ENCODE measurements around the gene PRR18. TPM values are rescaled to one million over a fixed set of nuclear protein-coding genes. Genes with fewer than 3 reads are reported as not detected.

Gene PRR18
- total RNA-seq, 4 donors from 2014 or later = 0.21 to 0.60 (median 0.44) TPM; not detected in 1

DNA sequence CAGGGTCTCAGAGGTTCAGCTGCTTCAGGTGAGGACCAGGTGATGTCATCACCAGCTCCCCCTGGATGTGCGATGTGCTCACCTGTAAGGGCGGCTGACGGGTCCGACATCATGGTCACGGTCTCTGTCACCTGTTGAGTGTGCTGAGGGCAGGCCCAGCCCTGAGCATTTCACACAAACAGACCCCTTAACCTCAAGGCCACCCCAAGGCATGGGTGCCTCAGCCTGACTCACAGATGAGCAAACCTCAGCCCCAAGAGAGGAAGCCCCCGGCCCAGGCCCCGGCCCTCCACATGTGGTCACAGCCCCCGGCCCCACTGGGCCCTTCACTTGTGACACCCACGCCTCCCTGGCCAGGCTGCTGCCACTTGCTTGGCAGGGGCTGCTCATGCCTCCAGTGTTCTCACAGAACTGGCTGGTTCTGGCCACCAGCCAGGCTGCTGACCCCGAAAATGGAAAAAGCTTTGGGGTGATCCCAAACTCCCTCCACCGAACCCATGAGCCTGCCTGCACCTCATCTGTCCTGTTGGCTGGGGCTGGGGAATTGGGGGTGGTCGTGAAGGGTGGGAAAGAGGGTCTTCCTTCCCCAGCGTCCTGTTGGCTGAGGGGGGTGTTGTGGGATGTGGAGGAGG, 33.3 kb downstream of the PRR18 start:
- no peaks in the 10 kb centered on the region for H3K36me3 ChIP-seq
- DNase-seq (ENCODE audit: low spot score in 2 of 2) = no peak
- H3K27ac ChIP-seq = no peak overlapping the region
- whole genome bisulfite sequencing, 2 donors = 60 to 73% methylated on average over 8 to 9 of the region's 13 CpGs
- peaks cover 0 to 12% (median 0%) of the 10 kb centered on the region in 4 donors for H3K4me1 ChIP-seq
- H3K4me3 ChIP-seq = no peak overlapping the region
- H3K9me3 ChIP-seq = no peaks in the 10 kb centered on the region
- H3K27me3 ChIP-seq = peaks cover 0 to 30% of the 10 kb centered on the region in 2 donors
- TF ChIP-seq POLR2A (IDR thresholded peaks at IDR 0.05) (no peak), EP300 (IDR thresholded peaks at IDR 0.05) (no peak)
- TF ChIP-seq, protein P1, sequence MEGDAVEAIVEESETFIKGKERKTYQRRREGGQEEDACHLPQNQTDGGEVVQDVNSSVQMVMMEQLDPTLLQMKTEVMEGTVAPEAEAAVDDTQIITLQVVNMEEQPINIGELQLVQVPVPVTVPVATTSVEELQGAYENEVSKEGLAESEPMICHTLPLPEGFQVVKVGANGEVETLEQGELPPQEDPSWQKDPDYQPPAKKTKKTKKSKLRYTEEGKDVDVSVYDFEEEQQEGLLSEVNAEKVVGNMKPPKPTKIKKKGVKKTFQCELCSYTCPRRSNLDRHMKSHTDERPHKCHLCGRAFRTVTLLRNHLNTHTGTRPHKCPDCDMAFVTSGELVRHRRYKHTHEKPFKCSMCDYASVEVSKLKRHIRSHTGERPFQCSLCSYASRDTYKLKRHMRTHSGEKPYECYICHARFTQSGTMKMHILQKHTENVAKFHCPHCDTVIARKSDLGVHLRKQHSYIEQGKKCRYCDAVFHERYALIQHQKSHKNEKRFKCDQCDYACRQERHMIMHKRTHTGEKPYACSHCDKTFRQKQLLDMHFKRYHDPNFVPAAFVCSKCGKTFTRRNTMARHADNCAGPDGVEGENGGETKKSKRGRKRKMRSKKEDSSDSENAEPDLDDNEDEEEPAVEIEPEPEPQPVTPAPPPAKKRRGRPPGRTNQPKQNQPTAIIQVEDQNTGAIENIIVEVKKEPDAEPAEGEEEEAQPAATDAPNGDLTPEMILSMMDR (IDR thresholded peaks at IDR 0.05) = no peak

DNA sequence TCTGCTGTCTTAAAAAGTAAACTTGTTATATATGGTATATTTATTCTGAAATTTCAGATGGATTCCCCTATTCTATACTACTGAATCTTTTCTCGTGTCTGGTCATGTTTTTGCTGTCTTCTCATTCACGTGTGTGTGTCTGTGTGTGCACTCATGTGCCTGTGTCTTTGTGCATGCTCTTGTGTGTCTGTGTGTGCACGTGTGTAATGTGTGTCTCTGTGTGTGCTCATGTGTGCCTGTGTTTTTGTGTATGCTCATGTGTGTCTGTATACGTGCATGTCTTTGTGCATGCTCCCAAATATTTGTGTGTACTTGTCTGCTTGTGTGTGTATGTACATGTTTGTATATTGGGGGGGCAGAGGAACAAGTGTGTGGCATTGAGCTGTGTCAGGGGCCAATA, 34.0 kb downstream of the PRR18 start:
- 72 to 75% methylated on average over 4 of the region's 4 CpGs for WGBS, 2 donors
- no peak for DNase-seq (ENCODE audit: low spot score in 2 of 2)
- peaks cover 0 to 12% (median 0%) of the 10 kb centered on the region in 4 donors for H3K4me1 ChIP-seq
- H3K27me3 ChIP-seq = peaks cover 0 to 37% of the 10 kb centered on the region in 2 donors
- H3K4me3 ChIP-seq = no peak overlapping the region
- H3K36me3 ChIP-seq = no peaks in the 10 kb centered on the region
- TF ChIP-seq, protein P1 (IDR thresholded peaks at IDR 0.05) = no peak
- TF ChIP-seq POLR2A (IDR thresholded peaks at IDR 0.05) (no peak), EP300 (IDR thresholded peaks at IDR 0.05) (no peak)
- H3K27ac ChIP-seq = no peak overlapping the region
- H3K9me3 ChIP-seq = no peaks in the 10 kb centered on the region

DNA sequence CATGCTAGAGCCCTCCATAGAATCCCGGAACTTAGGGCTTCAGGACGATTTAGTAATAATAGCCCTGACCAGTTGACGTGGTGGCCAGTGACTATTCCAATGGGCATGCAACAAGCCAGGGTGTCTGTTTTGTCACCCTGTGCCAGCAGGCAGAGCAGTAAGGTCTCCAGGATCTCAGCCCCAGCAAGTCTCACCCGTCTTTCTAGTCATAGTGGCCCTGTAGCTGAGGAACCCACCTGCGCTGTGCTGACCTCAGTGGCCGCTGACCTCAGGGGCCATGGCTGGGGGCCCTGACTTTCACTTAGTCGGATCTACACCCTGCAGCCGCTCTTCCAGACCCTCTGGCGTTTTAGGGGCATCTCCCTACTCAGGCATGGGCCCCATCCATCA, 36.8 kb downstream of the PRR18 start:
- Histone ChIP-seq H3K36me3 (no peaks in the 10 kb centered on the region), H3K27ac (no peak overlapping the region), H3K9me3 (no peaks in the 10 kb centered on the region), H3K27me3 (peaks cover 0 to 41% of the 10 kb centered on the region in 2 donors), H3K4me3 (no peak overlapping the region), H3K4me1 (peaks cover 0 to 5% (median 0%) of the 10 kb centered on the region in 4 donors)
- 84 to 89% methylated on average over 5 to 7 of the region's 9 CpGs for WGBS, 2 donors
- DNase-seq (ENCODE audit: low spot score in 2 of 2) = no peak
- no peak for TF ChIP-seq EP300 (IDR thresholded peaks at IDR 0.05)
- no peak for TF ChIP-seq POLR2A (IDR thresholded peaks at IDR 0.05)

DNA sequence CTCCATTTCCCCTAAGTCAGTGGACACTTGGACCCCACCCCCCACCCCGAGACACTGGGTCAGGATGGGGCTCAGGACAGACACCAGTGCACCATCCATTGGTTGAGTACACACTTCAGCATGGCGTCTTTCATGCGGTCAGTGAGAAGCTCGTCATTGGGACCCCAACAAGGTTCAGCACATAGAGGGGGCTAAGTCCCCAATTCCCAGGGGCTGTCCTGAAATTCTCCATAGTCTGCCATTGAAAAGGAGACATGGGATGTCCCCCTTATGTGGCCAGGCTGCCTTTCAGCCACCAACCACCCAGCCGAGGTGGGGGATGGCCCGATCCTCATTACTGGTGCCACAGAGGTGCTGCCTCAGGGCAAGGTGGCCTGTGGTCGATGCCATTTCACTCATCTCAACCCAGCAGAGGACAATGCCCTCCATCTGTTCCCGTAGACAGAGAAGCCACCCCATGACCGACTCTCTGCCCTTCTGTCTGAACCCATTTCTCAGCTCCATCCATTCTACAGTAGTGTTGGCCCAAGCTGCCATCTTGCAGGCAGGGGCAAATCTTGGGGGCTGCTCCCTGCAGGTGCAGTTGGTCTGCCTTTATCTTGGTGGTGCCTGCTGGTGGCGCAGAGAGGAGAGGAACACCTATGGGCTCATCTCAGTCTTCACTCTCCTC, 37.4 kb downstream of the PRR18 start:
- no peaks in the 10 kb centered on the region for H3K36me3 ChIP-seq
- peaks cover 0 to 3% (median 0%) of the 10 kb centered on the region in 4 donors for H3K4me1 ChIP-seq
- TF ChIP-seq, protein P1 (IDR thresholded peaks at IDR 0.05) = no peak
- no peak for TF ChIP-seq EP300 (IDR thresholded peaks at IDR 0.05)
- no peak for TF ChIP-seq POLR2A (IDR thresholded peaks at IDR 0.05)
- H3K4me3 ChIP-seq = no peak overlapping the region
- H3K9me3 ChIP-seq = no peaks in the 10 kb centered on the region
- no peak overlapping the region for H3K27ac ChIP-seq
- WGBS, 2 donors = 73 to 95% methylated on average over 7 to 8 of the region's 10 CpGs
- no peak for DNase-seq (ENCODE audit: low spot score in 2 of 2)
- H3K27me3 ChIP-seq = peaks cover 0 to 37% of the 10 kb centered on the region in 2 donors

DNA sequence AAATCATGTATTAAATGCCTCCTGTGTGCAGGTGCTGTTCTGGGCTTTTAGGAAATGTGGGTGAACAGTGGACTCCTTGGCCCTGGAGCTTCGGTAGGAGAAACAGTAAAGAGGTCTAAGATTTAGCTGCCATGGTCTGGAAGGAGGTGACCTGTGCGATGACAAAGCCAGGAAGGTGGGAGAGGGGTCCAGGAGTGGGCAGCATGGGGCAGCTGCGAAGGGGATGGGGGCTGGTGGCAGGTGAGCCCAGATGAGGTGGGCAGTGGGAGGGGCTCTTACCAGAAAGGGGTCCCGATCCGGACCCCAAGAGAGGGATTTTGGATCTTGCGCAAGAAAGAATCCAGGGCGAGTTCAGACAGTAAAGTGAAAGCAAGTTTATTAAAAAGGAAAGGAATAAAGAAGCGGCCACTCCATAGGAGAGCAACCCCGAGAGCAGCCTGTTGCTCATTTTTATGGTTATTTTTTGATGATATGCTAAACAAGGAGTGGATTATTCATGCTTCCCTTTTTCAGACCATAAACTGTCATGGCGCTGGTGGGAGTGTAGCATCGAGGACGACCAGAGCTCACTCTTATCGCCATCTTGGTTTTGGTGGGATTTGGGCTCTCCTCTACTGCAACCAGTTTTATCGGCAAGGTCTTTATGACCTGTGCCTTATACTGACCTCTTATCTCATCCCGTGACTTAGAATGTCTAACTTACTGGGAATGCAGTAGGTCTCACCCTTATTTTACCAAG, 38.7 kb downstream of the PRR18 start:
- Histone ChIP-seq H3K36me3 (no peaks in the 10 kb centered on the region), H3K4me1 (no peaks in the 10 kb centered on the region), H3K4me3 (no peak overlapping the region), H3K27me3 (peaks cover 0 to 30% of the 10 kb centered on the region in 2 donors), H3K27ac (no peak overlapping the region), H3K9me3 (no peaks in the 10 kb centered on the region)
- WGBS, 2 donors = 80 to 85% methylated on average over 15 of the region's 15 CpGs
- DNase-seq (ENCODE audit: low spot score in 2 of 2) = no peak
- TF ChIP-seq POLR2A (IDR thresholded peaks at IDR 0.05) = no peak
- TF ChIP-seq, protein P1 (IDR thresholded peaks at IDR 0.05) = no peak
- no peak for TF ChIP-seq EP300 (IDR thresholded peaks at IDR 0.05)
